Suppressor macrophage (primary cell): ENCODE results near the gene GUCA1A.
"Not testable (repeated sequence)": the region's sequence is repeated elsewhere in the genome, so short reads cannot be mapped to it uniquely, and the experiment has no call there.

Experiments used
- DNase-seq, 4 experiments: peaks; one replicate each; pipeline ENCODE4 v3.0.0-alpha.2; 2020 to 2022

Gene GUCA1A

GRCh38 chr6:42211726-42212125 is 38.6 kb downstream of the GUCA1A start:
- DNase-seq, result no peak

GRCh38 chr6:42212442-42212841 is 39.3 kb downstream of the GUCA1A start:
- DNase-seq, result no peak

- DNase-seq, result not testable (repeated sequence)
These were observed 43.3 kb downstream of the GUCA1A start for GRCh38 chr6:42216495-42216894.

GRCh38 chr6:42217157-42217518 is 44.0 kb downstream of the GUCA1A start:
- peak in 1 of 4 experiments; percentile 12 for DNase-seq

- DNase-seq, result peak; percentile 94 to 97 (median 96)
These were observed 44.6 kb downstream of the GUCA1A start, which contains the start of gene MRPS10 for GRCh38 chr6:42217519-42218367. Gene MRPS10 (minus strand): TSS chr6:42217861. CDS start chr6:42217849, 12 bp downstream.

GRCh38 chr6:42220807-42221206 is 47.6 kb downstream of the GUCA1A start:
- DNase-seq, result no peak

- no peak for DNase-seq
These were observed 48.4 kb downstream of the GUCA1A start for GRCh38 chr6:42221546-42221945.

GRCh38 chr6:42222448-42222847 is 49.3 kb downstream of the GUCA1A start:
- no peak for DNase-seq

GRCh38 chr6:42224222-42225028 is 51.3 kb downstream of the GUCA1A start:
- peak; percentile 6 to 69 (median 42) for DNase-seq

- DNase-seq, result peak in 1 of 4 experiments; percentile 6
These were observed 51.8 kb downstream of the GUCA1A start for GRCh38 chr6:42225029-42225339.

- DNase-seq, result no peak
These were observed 52.3 kb downstream of the GUCA1A start for GRCh38 chr6:42225419-42225818.

GRCh38 chr6:42226161-42226611 is 53.0 kb downstream of the GUCA1A start:
- no peak for DNase-seq

GRCh38 chr6:42226645-42227143 is 53.5 kb downstream of the GUCA1A start:
- no peak for DNase-seq

GRCh38 chr6:42227173-42227850 is 54.1 kb downstream of the GUCA1A start:
- DNase-seq, result no peak

- no peak for DNase-seq
These were observed 55.1 kb downstream of the GUCA1A start for GRCh38 chr6:42228305-42228704.
